Measurements from ENCODE around the gene PLET1. TPM values are rescaled to one million over a fixed set of nuclear protein-coding genes. Genes with fewer than 3 reads are reported as not detected.
A peak's percentile ranks its signal among the peaks of the same experiment; 100 is the strongest.

Gene PLET1
- total and polyA plus RNA-seq, 9 of the 15 experiments (the other 6 are each of a cell fraction or from before 2014, with no cell fraction given), result not detected

- intact Hi-C loops (cut with micrococcal nuclease) (no loop called here), in situ Hi-C loops (cut with MboI) (no loop called here)
- Histone ChIP-seq H3K36me3 (ENCODE audit: control insufficient read depth, insufficient read depth, low read length) (no peaks in the 10 kb centered on the region), H3K27ac (ENCODE audit: extremely low read depth, low read depth, low read length) (no peak overlapping the region), H3K27me3 (ENCODE audit: control insufficient read depth in 2 of 2, insufficient read depth in 2 of 2, low read length in 2 of 2) (no peaks in the 10 kb centered on the region), H2AFZ (ENCODE audit: low read depth, low read length) (no peak overlapping the region), H3K9me1 (ENCODE audit: control insufficient read depth, insufficient read depth, low read length) (no peaks in the 10 kb centered on the region), H3K4me1 (replicated peaks in 1 of 2; ENCODE audit: control insufficient read depth in 2 of 2, insufficient read depth in 2 of 2, low read length in 2 of 2) (peaks cover 0 to 6% of the 10 kb centered on the region in 2 experiments; a peak in 2 of 5 replicates), H3K4me2 (ENCODE audit: insufficient read depth, low read length) (no peak overlapping the region), H3K9me3 (replicated peaks; ENCODE audit: control insufficient read depth, insufficient read depth, low read depth, low read length) (no peaks in the 10 kb centered on the region), H3K4me3 (no peak overlapping the region), H4K20me1 (replicated peaks; ENCODE audit: control insufficient read depth, insufficient read depth, low read length) (no peaks in the 10 kb centered on the region), H3K9ac (ENCODE audit: insufficient read depth in 1 of 2, low read depth in 2 of 2, low read length in 2 of 2) (no peak overlapping the region), H3K79me2 (ENCODE audit: control insufficient read depth, insufficient read depth, low read length) (no peaks in the 10 kb centered on the region)
- ChIA-PET POLR2A (no interaction called here), CTCF (ENCODE audit: low intra/inter-chr PET ratio) (no interaction called here)
- no TSS peak for BruUV-seq (replicated peaks)
- no peak for TF ChIP-seq BACH1 (tag; IDR thresholded peaks at IDR 0.05)
- TF ChIP-seq ESRRA (IDR thresholded peaks at IDR 0.05; ENCODE audit: borderline replicate concordance, low read depth), result no peak
- TF ChIP-seq DMBX1 (CRISPR knock-in tag; IDR thresholded peaks at IDR 0.05; ENCODE audit: borderline replicate concordance), result no peak
- no peak for ATAC-seq
- 59% methylated on average over 2 of the region's 2 CpGs for WGBS (ENCODE audit: insufficient coverage, low coverage, missing lambda C conversion rate)
- no peak for FAIRE-seq
- DNase-seq (ENCODE audit: extremely low read depth in 1 of 4, low spot score in 3 of 4), result no peak
Observed at GRCh38 chr11:112248201-112248600, 12.5 kb downstream of the PLET1 start.

GRCh38 chr11:112247201-112247600 is 13.5 kb downstream of the PLET1 start:
- WGBS (ENCODE audit: insufficient coverage, low coverage, missing lambda C conversion rate), result 4% methylated on average over 4 of the region's 4 CpGs
- Histone ChIP-seq H3K4me1 (replicated peaks in 1 of 2; ENCODE audit: control insufficient read depth in 2 of 2, insufficient read depth in 2 of 2, low read length in 2 of 2) (peaks cover 0 to 6% of the 10 kb centered on the region in 2 experiments; a peak in 2 of 5 replicates), H3K36me3 (ENCODE audit: control insufficient read depth, insufficient read depth, low read length) (no peaks in the 10 kb centered on the region), H3K27ac (ENCODE audit: extremely low read depth, low read depth, low read length) (no peak overlapping the region), H3K9me3 (replicated peaks; ENCODE audit: control insufficient read depth, insufficient read depth, low read depth, low read length) (no peaks in the 10 kb centered on the region), H2AFZ (ENCODE audit: low read depth, low read length) (no peak overlapping the region), H3K79me2 (ENCODE audit: control insufficient read depth, insufficient read depth, low read length) (no peaks in the 10 kb centered on the region), H3K4me2 (ENCODE audit: insufficient read depth, low read length) (no peak overlapping the region; the same call in 1 of the 2 replicates), H3K27me3 (ENCODE audit: control insufficient read depth in 2 of 2, insufficient read depth in 2 of 2, low read length in 2 of 2) (no peaks in the 10 kb centered on the region), H3K9me1 (ENCODE audit: control insufficient read depth, insufficient read depth, low read length) (no peaks in the 10 kb centered on the region), H3K4me3 (no peak overlapping the region), H3K9ac (ENCODE audit: insufficient read depth in 1 of 2, low read depth in 2 of 2, low read length in 2 of 2) (no peak overlapping the region), H4K20me1 (replicated peaks; ENCODE audit: control insufficient read depth, insufficient read depth, low read length) (no peaks in the 10 kb centered on the region)
- intact Hi-C loops (cut with micrococcal nuclease), result no loop called here
- ATAC-seq (peak; percentile 63), DNase-seq (ENCODE audit: extremely low read depth in 1 of 4, low spot score in 3 of 4) (no peak), FAIRE-seq (no peak)
- ChIA-PET CTCF (ENCODE audit: low intra/inter-chr PET ratio) (no interaction called here), POLR2A (no interaction called here)
- BruUV-seq (replicated peaks), result no TSS peak
- in situ Hi-C loops (cut with MboI), result no loop called here
- TF ChIP-seq DNMT1 (IDR thresholded peaks at IDR 0.05), result no peak
- peak; percentile 40; the same call in 1 of the 2 replicates for TF ChIP-seq SMARCA4 (IDR thresholded peaks at IDR 0.05)
- TF ChIP-seq NFIC (IDR thresholded peaks at IDR 0.05), result peak; percentile 26; the same call in 1 of the 2 replicates
- no peak for TF ChIP-seq SRF (CRISPR knock-in tag; IDR thresholded peaks at IDR 0.05)
- peak in 1 of 2 experiments; percentile 25; a peak in 1 of 4 replicates for TF ChIP-seq TRIM24 (IDR thresholded peaks at IDR 0.05)
- TF ChIP-seq NFE2 (IDR thresholded peaks at IDR 0.05; ENCODE audit: low read depth), result peak; percentile 84
- peak; percentile 61; the same call in 1 of the 2 replicates for TF ChIP-seq MAFF (IDR thresholded peaks at IDR 0.05; ENCODE audit: low read length)
- TF ChIP-seq SOX6 (IDR thresholded peaks at IDR 0.05), result peak; percentile 63
- peak; percentile 46; the same call in 1 of the 2 replicates for TF ChIP-seq EP300 (IDR thresholded peaks at IDR 0.05; ENCODE audit: low read length)
- TF ChIP-seq MAFG (tag; conservative IDR thresholded peaks at IDR 0.05), result peak; percentile 79
- TF ChIP-seq CREB3L1 (IDR thresholded peaks at IDR 0.05; ENCODE audit: borderline replicate concordance, low read depth), result 0 out of 2 replicates have a peak, but pooled peaks have one; percentile 35
- TF ChIP-seq DPF2 (IDR thresholded peaks at IDR 0.05), result peak; percentile 32; the same call in 1 of the 2 replicates
- TF ChIP-seq MAFK (IDR thresholded peaks at IDR 0.05; ENCODE audit: low read length), result peak; percentile 63
- TF ChIP-seq CC2D1A (IDR thresholded peaks at IDR 0.05), result no peak
